Prostate gland (tissue), 2 donors: ENCODE data around the gene GPR155.
"Not testable (repeated sequence)": the region's sequence is repeated elsewhere in the genome, so short reads cannot be mapped to it uniquely, and the experiment has no call there.

ENCODE experiments used
- CTCF ChIP-seq, 4 experiments: fragments of 200-600 bp in 2 of 4; fragments of 450-650 bp in 2 of 4; sonication (generic) in 2 of 4; IDR thresholded peaks; 1 replicate in 3 of 4; 2 replicates in 1 of 4; pipeline ENCODE4 v1.5.1; 2016 to 2019; ENCODE audit warnings: antibody characterized with exemption in 4 of 4, mild to moderate bottlenecking in 2 of 4, moderate library complexity in 2 of 4
- POLR2A ChIP-seq: fragments of 450-650 bp; IDR thresholded peaks from one replicate; pipeline ENCODE4 v1.6.1; 2016; ENCODE audit warnings: antibody characterized with exemption, mild to moderate bottlenecking
- POLR2AphosphoS5 ChIP-seq: sonication (generic); formaldehyde crosslinking; IDR thresholded peaks from one replicate; pipeline ENCODE4 v1.6.1; 2017; ENCODE audit warnings: antibody characterized with exemption

- not testable (repeated sequence) for TF ChIP-seq CTCF (IDR thresholded peaks at IDR 0.05); POLR2A; POLR2AphosphoS5
These were observed 96.5 kb downstream of the GPR155 start for GRCh38 chr2:174390303-174390702.
